HepG2 (cell line): ENCODE data around the gene SPACDR. TPM values are rescaled to one million over a fixed set of nuclear protein-coding genes. Genes with fewer than 3 reads are reported as not detected.

Experiments used
- AGO1 ChIP-seq: fragments of 200-400 bp; formaldehyde crosslinking; IDR thresholded peaks from 2 replicates; pipeline ENCODE4 v1.6.1; 2017; ENCODE audit warnings: mild to moderate bottlenecking, low read depth, low read length, moderate library complexity; ENCODE audit not compliant: poor library complexity, severe bottlenecking
- CBX2 ChIP-seq, 2 experiments: fragments of 200-600 bp in 1 of 2; sonication (generic); formaldehyde crosslinking in 1 of 2; IDR thresholded peaks; 2 replicates each; pipeline versions ENCODE4 v1.7.0 to v1.8.1; 2018 to 2022; ENCODE audit warnings: low read depth in 2 of 2, low read length in 1 of 2, mild to moderate bottlenecking in 1 of 2, missing genetic modification reagents in 1 of 2
- CBX5 ChIP-seq: sonication (generic); formaldehyde crosslinking; IDR thresholded peaks from 2 replicates; pipeline ENCODE4 v1.4.0; 2020; ENCODE audit warnings: missing genetic modification reagents, borderline replicate concordance
- KDM5B ChIP-seq: sonication (generic); formaldehyde crosslinking; IDR thresholded peaks from 2 replicates; pipeline ENCODE4 v1.4.0; 2020; ENCODE audit warnings: missing genetic modification reagents, mild to moderate bottlenecking, borderline replicate concordance
- MED1 ChIP-seq: sonication (generic); formaldehyde crosslinking; IDR thresholded peaks from 2 replicates; pipeline ENCODE4 v1.4.0; 2020; ENCODE audit warnings: missing genetic modification reagents
- TBP ChIP-seq: sonication (generic); formaldehyde crosslinking; IDR thresholded peaks from 2 replicates; pipeline ENCODE4 v1.5.0; 2020; ENCODE audit warnings: missing genetic modification reagents
- ZKSCAN5 ChIP-seq: sonication (generic); formaldehyde crosslinking; IDR thresholded peaks from 2 replicates; pipeline ENCODE4 v1.5.1; 2020; ENCODE audit warnings: mild to moderate bottlenecking, missing genetic modification reagents
- ZNF3 ChIP-seq: IDR thresholded peaks from 2 replicates; pipeline ENCODE4 v1.7.0; 2017; ENCODE audit warnings: inconsistent platforms
- ZNF530 ChIP-seq: sonication (generic); formaldehyde crosslinking; IDR thresholded peaks from 2 replicates; pipeline ENCODE4 v1.5.0; 2020; ENCODE audit warnings: low read depth, mild to moderate bottlenecking, missing genetic modification reagents
- ZNF629 ChIP-seq: sonication (generic); formaldehyde crosslinking; conservative IDR thresholded peaks from 2 replicates; pipeline ENCODE4 v1.5.0; 2020; ENCODE audit warnings: missing genetic modification reagents
- ZNF713 ChIP-seq: sonication (generic); formaldehyde crosslinking; IDR thresholded peaks from 2 replicates; pipeline ENCODE4 v1.4.0; 2020; ENCODE audit warnings: mild to moderate bottlenecking, missing genetic modification reagents
- ZNF878 ChIP-seq: sonication (generic); formaldehyde crosslinking; IDR thresholded peaks from 2 replicates; pipeline ENCODE4 v1.8.1; 2023; ENCODE audit warnings: mild to moderate bottlenecking, missing genetic modification reagents, moderate library complexity
- polyA plus RNA-seq, 8 experiments: library from polyadenylated mRNA; depleted of rRNA in 3 of 8; stranded (reverse) in 7 of 8; unstranded in 1 of 8; fragments of >200 nt; fragmentation: Illumina TruSeq in 4 of 8; extraction: Trizol in 4 of 8; gene quantifications; 2 replicates each; pipeline versions ENCODE4 v1.2.1 to v1.2.3, GENCODE V29; 2011 to 2016; ENCODE audit warnings: low read depth in 4 of 8, missing spikeins in 1 of 8, mixed read lengths in 1 of 8; ENCODE audit not compliant: insufficient read depth in 1 of 8
- total RNA-seq, 5 experiments: library from RNA; depleted of rRNA; stranded (reverse); fragments of >200 nt; fragmentation: Illumina TruSeq; extraction: Trizol; gene quantifications; 2 replicates each; pipeline ENCODE4 v1.2.3, GENCODE V29; 2016; ENCODE audit warnings: low read depth in 1 of 5
- TF ChIP-seq, protein P1 (sequence below): sonication (generic); formaldehyde crosslinking; IDR thresholded peaks from 2 replicates; pipeline ENCODE4 v1.4.0; 2020; ENCODE audit warnings: missing genetic modification reagents, mild to moderate bottlenecking, borderline replicate concordance
- TF ChIP-seq, protein P2 (sequence below): sonication (generic); formaldehyde crosslinking; IDR thresholded peaks from 2 replicates; pipeline ENCODE4 v1.8.1; 2023; ENCODE audit warnings: missing genetic modification reagents, inconsistent platforms, borderline replicate concordance
- TF ChIP-seq, protein P3 (sequence below): sonication (generic); formaldehyde crosslinking; IDR thresholded peaks from 2 replicates; pipeline ENCODE4 v1.4.0; 2020; ENCODE audit warnings: mild to moderate bottlenecking, missing genetic modification reagents, borderline replicate concordance
- TF ChIP-seq, protein P4 (sequence below): sonication (generic); formaldehyde crosslinking; IDR thresholded peaks from 2 replicates; pipeline ENCODE4 v1.4.0; 2020; ENCODE audit warnings: missing genetic modification reagents, mild to moderate bottlenecking, borderline replicate concordance
- TF ChIP-seq, protein P5 (sequence below): IDR thresholded peaks from 2 replicates; pipeline ENCODE4 v1.6.1; 2016; ENCODE audit warnings: mild to moderate bottlenecking, missing biosample characterization, missing genetic modification reagents

Gene SPACDR
- total and polyA plus RNA-seq, 2 of the 13 experiments (the other 11 are each of a cell fraction or from before 2014, with no cell fraction given), result 0.41 TPM; not detected in 1

DNA sequence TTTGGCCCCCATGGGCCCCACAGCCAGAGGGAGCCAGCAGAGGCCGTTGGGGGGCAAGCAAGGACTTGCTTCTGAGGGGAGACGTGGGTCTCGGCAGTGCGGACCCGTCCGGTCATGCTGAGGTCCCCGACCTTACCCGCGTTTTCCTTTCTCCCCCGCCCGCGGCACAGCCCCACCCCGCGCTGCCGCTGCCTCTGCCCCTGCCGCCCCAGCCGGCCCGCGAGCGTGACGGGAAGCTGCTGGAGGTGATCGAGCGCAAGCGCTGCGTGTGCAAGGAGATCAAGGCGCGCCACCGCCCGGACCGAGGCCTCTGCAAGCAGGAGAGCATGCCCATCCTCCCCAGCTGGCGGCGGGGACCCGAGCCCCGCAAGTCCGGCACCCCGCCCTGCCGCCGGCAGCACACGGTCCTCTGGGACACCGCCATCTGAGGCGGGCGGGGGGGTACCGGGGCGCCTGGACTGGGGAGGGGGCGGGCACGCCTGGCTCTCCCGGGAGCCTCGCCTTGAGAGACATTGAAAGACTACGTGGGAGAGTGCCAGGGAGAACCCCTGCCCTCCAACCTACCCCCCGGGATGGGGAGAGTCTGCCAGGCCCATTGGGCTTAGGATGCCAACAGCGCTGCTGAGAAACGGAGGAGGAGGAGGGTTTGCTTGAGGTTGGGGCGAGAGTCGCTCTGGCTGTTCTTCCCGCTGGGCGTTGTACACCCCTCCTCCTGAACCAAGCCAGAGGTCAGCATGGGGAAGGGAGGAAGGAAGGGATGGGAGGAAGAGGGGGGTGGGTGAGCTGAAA is 29.6 kb upstream of the SPACDR start (continued):
- TF ChIP-seq, protein P1, sequence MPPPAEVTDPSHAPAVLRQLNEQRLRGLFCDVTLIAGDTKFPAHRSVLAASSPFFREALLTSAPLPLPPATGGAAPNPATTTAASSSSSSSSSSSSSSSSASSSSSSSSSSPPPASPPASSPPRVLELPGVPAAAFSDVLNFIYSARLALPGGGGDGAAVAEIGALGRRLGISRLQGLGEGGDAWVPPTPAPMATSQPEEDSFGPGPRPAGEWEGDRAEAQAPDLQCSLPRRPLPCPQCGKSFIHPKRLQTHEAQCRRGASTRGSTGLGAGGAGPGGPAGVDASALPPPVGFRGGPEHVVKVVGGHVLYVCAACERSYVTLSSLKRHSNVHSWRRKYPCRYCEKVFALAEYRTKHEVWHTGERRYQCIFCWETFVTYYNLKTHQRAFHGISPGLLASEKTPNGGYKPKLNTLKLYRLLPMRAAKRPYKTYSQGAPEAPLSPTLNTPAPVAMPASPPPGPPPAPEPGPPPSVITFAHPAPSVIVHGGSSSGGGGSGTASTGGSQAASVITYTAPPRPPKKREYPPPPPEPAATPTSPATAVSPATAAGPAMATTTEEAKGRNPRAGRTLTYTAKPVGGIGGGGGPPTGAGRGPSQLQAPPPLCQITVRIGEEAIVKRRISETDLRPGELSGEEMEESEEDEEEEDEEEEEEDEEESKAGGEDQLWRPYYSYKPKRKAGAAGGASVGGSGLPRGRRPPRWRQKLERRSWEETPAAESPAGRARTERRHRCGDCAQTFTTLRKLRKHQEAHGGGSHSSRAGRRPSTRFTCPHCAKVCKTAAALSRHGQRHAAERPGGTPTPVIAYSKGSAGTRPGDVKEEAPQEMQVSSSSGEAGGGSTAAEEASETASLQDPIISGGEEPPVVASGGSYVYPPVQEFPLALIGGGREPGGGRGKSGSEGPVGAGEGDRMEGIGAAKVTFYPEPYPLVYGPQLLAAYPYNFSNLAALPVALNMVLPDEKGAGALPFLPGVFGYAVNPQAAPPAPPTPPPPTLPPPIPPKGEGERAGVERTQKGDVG, result no peak
- TF ChIP-seq CBX2 (IDR thresholded peaks at IDR 0.05; ENCODE audit: low read depth, low read length) (no peak), CBX2 (CRISPR knock-in tag; IDR thresholded peaks at IDR 0.05; ENCODE audit: low read depth) (no peak), MED1 (CRISPR knock-in tag) (peak; percentile 67), TBP (CRISPR knock-in tag) (no peak), ZKSCAN5 (CRISPR knock-in tag) (no peak), KDM5B (CRISPR knock-in tag) (peak; percentile 79; the same call in 1 of the 2 replicates), AGO1 (peak; percentile 45), ZNF3 (0 out of 2 replicates have a peak, but pooled peaks have one; percentile 12), ZNF713 (no peak), ZNF629 (no peak), CBX5 (CRISPR knock-in tag) (no peak), ZNF530 (CRISPR knock-in tag) (no peak), ZNF878 (CRISPR knock-in tag) (no peak)
- TF ChIP-seq, protein P2, sequence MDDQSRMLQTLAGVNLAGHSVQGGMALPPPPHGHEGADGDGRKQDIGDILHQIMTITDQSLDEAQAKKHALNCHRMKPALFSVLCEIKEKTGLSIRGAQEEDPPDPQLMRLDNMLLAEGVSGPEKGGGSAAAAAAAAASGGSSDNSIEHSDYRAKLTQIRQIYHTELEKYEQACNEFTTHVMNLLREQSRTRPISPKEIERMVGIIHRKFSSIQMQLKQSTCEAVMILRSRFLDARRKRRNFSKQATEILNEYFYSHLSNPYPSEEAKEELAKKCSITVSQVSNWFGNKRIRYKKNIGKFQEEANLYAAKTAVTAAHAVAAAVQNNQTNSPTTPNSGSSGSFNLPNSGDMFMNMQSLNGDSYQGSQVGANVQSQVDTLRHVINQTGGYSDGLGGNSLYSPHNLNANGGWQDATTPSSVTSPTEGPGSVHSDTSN (CRISPR knock-in tag), result no peak
- TF ChIP-seq, protein P3, sequence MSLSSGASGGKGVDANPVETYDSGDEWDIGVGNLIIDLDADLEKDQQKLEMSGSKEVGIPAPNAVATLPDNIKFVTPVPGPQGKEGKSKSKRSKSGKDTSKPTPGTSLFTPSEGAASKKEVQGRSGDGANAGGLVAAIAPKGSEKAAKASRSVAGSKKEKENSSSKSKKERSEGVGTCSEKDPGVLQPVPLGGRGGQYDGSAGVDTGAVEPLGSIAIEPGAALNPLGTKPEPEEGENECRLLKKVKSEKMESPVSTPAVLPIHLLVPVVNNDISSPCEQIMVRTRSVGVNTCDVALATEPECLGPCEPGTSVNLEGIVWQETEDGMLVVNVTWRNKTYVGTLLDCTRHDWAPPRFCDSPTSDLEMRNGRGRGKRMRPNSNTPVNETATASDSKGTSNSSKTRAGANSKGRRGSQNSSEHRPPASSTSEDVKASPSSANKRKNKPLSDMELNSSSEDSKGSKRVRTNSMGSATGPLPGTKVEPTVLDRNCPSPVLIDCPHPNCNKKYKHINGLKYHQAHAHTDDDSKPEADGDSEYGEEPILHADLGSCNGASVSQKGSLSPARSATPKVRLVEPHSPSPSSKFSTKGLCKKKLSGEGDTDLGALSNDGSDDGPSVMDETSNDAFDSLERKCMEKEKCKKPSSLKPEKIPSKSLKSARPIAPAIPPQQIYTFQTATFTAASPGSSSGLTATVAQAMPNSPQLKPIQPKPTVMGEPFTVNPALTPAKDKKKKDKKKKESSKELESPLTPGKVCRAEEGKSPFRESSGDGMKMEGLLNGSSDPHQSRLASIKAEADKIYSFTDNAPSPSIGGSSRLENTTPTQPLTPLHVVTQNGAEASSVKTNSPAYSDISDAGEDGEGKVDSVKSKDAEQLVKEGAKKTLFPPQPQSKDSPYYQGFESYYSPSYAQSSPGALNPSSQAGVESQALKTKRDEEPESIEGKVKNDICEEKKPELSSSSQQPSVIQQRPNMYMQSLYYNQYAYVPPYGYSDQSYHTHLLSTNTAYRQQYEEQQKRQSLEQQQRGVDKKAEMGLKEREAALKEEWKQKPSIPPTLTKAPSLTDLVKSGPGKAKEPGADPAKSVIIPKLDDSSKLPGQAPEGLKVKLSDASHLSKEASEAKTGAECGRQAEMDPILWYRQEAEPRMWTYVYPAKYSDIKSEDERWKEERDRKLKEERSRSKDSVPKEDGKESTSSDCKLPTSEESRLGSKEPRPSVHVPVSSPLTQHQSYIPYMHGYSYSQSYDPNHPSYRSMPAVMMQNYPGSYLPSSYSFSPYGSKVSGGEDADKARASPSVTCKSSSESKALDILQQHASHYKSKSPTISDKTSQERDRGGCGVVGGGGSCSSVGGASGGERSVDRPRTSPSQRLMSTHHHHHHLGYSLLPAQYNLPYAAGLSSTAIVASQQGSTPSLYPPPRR, result 0 out of 2 replicates have a peak, but pooled peaks have one; percentile 61
- TF ChIP-seq, protein P4, sequence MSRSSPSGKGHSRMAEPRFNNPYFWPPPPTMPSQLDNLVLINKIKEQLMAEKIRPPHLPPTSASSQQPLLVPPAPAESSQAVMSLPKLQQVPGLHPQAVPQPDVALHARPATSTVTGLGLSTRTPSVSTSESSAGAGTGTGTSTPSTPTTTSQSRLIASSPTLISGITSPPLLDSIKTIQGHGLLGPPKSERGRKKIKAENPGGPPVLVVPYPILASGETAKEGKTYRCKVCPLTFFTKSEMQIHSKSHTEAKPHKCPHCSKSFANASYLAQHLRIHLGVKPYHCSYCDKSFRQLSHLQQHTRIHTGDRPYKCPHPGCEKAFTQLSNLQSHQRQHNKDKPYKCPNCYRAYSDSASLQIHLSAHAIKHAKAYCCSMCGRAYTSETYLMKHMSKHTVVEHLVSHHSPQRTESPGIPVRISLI (CRISPR knock-in tag), result 0 out of 2 replicates have a peak, but pooled peaks have one; percentile 11
- TF ChIP-seq, protein P5, sequence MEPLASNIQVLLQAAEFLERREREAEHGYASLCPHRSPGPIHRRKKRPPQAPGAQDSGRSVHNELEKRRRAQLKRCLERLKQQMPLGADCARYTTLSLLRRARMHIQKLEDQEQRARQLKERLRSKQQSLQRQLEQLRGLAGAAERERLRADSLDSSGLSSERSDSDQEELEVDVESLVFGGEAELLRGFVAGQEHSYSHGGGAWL (CRISPR knock-in tag), result peak; percentile 52; the same call in 1 of the 2 replicates
